GM19328 (cell line): ENCODE data around the gene CD69.

Experiments
- ATAC-seq: cut with Tn5 transposase; IDR thresholded peaks from one replicate; pipeline ENCODE4 v1.9.1; 2021; ENCODE audit warnings: mild to moderate bottlenecking, moderate library complexity; ENCODE audit not compliant: unreplicated experiment

The CD69 gene

DNA sequence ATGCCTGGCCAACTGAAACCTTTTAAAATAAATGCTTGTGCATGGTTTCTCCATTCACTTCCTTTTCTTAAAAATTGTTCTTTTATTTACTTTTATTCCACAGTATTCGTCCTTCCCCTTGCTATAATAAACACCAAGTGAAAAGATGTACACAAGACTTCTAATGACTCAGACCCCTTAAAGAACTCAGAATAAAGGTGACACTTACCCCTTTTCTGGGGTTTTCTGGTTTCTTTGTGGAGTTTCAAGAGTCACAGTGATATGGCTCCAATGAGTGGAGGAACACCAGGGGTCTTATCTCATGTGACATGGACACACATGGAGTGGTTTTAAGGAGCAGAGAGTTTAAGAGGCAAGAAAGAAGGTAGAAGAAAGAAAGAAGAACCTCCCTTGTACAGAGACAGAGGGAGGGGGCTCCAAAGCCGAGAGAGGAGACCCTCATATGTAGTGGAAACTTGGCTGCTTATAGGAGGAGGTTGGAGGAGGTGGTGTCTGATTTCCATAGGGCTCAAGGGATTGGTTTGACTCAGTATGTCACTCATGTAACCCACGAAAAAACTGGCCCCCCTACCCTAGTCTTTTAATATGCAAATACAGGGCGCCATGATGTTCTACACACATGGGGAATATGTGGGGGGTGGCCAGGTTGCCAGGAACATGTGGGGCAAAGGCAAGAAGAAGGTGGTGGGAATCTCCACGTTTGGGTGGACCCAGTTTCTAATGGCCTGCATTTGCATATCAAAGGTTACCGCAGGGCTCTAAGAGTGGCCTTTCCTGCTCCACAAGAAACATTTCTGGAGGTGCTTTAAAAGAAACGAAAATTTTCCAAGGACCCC is 22.1 kb upstream of the CD69 start:
- ATAC-seq, result no peak

DNA sequence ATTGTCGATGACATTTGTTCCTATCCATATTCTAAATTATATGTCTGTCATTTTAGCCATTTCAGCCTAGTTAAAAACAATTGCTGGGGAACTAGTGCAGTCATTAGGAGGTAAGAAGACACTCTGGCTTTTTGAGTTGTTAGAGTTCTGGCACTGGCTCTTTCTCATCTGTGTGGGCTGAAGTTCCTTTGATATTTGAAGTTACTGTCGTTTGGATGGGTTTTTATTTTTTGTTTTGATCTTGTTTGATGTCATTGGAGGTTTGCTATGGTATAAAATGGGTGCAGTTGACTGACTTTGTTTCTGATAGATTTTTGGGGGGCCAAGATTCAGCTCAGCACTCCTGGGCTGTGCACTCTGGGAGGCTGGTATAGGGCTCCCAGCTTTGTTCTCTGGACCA is 20.7 kb upstream of the CD69 start:
- no peak for ATAC-seq

DNA sequence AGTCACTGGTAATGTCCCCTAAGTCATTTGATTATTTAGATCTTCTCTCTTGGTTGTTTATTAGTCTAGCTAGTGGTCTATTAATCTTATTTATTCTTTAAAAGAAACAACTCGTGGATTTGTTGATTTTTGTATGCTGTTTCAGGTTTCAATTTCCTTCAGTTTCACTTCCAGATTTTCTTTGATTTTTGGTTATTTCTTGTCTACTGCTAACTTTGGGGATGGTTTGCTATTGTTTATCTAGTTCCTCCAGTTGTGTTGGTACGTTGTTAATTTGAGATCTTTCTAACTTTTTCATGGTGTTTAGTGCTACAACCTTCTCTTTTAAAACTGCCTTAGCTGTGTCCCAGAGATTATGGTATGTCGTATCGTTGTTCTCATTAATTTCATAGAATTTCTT is 18.5 kb upstream of the CD69 start:
- no peak for ATAC-seq

DNA sequence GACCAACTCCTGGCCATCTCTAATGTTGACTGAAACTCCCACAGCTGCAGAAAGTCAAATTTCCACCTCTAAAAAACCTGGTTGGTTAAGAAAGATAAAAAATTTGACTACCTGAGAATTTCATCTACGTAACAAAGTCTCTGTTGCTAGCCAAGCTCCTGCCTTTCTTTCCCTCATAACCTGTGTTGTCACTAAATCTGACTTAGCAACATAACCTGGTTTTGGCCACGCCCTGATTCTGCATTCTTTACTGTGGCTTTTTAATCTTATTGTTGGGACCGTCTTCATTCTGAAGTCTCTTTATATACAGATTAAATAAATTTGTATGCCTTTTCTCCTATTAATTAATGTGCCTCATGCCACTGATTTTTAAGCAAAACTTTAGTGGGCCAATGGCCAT is 16.1 kb upstream of the CD69 start:
- no peak for ATAC-seq

DNA sequence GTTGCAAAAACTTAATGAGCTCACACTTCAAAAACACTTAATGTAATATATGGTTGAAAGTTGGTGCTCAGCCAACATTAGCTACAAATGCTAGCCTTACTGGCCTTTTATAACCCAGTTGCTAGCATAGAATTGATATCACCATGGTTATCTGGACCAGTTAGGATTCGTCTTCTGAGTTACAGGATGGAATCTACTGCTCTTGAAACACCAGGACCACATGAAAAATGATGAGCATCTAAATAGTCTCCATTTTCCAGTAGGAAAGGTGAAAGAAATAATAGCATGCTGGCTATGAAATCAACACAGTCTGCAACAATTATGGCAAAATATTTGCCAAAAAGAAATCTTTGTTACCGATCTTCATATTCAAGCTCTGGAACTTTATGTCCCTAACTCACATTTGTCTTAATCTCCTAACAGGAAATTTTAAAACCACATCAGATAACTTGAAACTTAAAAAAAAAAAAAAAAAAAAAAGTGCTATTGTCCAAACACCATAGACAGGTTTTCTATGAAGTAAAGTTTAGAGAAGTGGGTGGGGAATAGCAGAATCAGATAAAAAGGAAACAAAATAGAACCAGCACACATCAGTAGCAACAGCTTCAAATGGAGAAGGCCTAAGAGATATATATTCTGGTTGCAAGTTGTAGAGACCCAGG is 12.6 kb upstream of the CD69 start:
- no peak for ATAC-seq

DNA sequence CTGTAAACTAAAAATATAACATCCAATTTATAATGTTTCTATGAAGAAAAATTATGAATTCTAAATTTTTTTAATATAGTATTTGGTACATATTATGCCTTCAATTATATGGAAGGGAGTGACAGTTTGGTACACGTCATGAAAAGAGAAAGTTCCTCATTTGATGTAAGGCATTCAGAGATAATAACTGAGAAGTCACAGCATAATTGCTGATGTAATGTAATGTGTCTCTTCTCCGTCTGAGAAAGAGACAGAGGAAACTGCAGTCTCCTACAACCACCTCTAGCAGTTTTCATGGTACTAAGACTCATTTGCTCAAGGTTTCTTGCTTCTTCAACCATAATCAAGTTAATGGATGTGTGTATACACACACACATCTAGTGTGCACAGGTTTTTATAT is 2.3 kb upstream of the CD69 start:
- ATAC-seq, result no peak

DNA sequence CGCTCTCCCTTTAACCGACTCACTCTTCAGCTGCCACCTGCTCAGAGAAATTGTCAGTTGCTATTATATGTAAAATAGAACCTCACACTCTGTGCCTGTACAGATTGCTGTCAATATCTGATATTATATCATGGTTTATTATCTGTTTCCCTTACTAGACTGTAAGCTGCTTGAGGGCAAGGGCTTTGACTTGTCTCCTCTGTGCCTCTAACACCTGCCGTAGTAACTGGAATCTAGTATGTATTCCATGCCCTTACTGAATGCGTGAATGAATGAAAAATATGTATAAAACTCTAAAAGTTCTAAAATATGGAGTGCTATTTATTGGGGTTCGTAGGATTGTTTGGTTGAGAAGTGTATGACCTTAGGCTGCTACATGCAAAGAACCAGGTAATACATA is 1.7 kb upstream of the CD69 start:
- no peak for ATAC-seq

DNA sequence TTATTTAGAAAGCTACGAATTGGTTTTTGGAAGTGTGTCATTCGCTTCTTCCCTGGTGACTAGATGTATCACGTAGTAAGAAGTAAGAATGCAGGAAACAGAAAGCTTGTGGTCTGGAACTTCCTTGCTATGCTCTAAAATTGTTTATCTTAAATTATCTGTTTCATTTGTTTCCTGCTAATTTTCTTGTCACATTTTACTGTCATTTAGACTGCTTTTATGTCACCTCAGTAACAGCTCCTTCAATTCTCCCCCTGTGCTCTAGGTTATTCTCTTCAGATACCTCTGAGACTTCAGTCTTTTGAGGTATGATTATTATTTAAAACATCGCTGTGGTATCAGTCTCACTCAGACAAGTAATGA is 699 bp upstream of the CD69 start:
- no peak for ATAC-seq

DNA sequence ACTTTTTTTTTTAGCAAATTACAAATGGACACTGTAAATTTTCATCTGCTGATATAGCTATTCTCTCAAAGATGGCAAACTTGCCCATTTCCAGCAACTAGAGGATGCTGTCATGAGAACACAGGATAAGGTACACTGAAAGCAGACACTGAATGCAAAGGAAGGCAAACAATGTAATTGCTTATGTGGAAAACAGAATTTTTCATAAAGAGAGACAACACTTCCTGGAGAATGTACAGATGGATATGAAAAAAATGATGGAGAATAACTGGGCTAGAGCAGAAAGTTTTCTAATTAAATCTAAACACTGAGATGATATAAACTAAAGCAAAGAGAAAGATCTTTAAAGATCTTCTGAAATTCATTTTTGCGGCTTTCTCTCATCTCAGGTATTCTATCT is 581 bp downstream of the CD69 start:
- no peak for ATAC-seq

DNA sequence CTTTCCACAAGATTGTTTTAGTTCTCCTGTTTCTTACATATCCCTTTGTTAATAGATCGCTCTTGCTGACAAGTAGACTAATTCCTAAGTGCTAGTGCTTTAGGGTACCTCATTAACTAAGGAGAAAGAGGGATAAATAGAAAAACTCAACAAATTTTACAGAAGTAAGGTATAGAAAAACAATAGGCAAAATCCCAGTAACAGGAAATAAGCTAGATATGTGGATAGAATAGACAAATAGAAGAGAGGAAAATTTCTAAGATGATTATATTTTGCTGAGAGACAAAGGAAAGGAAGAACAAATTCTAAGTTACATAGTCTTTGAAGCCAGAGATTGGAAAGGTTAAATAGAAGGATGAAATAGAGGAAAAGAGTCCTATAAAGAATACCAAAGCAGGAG is 1.0 kb downstream of the CD69 start:
- ATAC-seq, result no peak

DNA sequence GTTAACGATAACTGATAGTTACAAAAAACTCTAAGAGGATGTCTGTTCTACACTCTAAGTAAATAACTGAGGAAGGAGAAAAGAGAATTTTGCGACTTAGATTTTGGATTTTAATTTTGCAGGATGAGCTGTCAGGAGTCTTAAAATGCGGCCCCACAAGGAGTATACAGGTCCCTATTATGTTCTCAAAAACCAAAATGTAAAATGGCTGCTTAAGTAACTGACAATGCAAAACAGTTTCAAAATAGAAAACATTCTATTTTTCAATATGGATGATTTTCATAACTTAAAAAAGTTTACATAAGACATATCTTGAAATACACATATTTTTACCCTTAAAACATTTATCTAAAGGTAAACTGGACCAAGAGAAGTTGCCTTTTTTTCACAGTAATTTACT is 2.6 kb downstream of the CD69 start:
- no peak for ATAC-seq

DNA sequence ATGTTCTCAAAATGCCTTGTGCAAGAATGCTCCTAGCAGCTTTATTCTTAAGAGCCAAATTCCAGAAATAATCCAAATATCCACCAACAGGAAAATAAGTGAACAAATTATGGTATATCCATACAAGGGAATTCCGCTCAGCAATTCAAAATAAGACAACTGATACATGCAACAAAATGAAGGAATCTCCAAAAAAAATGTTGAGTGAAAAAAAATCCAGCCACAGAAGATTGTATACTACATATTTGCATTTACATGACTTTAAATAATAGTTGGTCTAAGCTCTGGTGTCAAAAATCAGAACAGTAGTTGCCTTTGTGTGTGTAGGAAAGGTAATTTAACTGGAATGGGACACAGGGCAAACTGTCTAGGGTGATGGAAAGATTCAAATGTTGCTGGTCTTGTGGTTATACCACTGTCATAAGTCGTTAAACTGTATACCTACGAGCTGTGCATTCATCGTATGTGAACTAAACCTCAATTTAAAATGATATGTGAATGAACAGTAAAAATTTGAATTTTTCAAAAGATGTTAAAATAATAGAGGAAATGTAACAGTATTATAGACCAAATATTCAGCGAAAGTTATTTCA is 3.2 kb downstream of the CD69 start:
- ATAC-seq, result no peak

DNA sequence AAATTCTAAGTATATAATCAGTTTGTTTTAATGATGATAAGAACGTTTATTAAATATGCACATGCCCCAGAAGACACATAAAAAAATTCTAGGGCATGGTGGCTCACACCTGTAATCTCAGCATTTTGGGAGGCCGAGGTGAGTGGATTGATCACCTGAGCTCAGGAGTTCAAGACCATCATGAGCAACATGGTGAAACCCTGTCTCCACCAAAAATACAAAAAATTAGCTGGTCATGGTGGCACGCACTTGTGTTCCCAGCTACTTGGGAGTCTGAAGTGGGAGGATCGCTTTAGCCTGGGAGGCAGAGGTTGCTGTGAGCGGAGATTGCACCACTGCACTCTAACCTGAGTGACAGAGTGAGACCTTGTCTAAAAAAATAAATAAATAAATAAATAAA is 4.0 kb downstream of the CD69 start:
- no peak for ATAC-seq

DNA sequence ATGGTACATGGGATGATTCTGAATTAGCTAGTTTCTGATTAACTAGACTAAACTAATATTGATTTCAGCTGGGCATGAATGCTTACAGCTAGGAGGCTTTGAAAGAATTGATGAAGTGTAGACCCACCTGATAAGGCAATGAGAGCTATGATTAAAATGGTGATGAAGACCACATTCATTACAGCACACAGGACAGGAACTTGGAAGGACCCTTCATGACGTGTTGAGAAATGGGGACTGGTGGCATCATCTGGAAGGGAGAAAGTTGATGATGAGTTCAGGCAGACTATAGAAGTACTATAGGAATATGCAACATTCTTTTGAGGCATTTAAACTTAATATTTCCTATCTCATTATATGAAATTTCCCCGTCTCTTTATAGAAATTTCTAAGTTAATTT is 4.5 kb downstream of the CD69 start:
- no peak for ATAC-seq

DNA sequence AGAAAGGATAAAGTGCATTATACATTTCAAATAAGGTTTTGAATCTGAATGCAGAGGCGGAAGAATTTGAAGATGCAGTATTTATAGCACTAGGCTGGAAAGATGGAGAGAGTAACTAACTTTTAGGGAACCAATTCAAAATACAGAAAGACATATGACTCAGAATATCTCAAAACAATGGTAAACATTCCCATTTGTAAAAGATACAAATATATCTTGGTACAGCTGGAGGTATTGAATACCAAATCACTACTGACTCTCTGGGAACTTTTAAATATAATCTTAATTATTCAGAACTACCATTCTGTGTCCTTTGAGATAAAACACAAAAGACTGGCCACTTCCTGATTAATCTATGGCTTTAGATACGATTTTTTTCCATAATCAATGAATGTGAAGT is 5.1 kb downstream of the CD69 start:
- no peak for ATAC-seq

DNA sequence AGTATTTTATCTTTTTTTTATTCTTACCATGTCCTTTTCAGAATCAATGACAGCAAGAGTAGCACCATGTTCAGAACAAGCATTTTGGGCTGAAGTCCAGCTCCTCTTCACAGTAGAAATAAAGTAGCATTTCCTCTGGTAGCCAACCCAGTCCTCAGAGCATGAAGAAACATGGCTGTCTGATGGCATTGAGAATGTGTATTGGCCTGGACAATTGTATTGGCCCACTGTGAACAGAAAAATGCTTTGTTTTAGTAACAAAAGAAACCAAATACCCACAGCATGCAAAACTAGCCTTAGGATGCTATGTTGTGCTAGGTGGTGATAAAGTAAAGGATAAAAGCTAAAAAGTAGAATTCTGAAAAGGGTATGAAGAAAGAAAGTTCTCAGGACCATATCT is 5.7 kb downstream of the CD69 start:
- no peak for ATAC-seq

DNA sequence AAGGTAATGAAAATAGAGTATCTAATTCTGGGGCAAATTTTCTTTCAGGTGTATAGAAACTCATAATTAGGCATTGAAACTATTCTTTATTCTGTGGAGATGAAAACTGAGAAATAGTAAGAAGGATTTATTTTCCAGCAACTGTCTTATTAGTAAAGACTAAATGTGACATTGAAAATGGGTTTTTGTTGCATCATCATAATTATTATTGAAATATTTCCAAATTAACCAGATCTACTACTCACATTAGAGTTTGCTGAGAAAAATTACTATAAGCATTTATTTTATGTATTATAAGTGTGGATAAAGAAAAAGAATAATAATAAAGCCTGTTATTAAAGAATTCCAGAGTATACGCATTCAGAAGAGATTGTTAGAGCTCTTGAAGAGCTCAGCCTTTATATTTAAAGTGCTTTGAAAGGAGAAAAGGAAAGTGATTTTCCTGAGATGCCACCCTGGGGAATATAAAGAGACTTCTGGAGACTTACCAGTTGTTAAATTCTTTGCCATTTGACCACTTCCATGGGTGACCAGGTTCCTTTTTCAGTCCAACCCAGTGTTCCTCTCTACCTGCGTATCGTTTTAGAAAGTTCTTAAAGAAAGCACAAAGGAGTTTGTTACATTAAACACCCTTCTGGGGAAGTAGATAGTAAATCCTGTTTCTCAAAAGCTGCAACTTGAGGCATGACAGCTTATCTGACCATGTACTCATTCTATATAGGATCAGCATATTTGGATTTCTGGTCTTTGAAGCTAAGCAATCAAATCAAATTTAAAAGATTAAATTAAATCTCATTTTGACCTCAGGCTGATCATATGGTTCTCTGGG is 6.4 kb downstream of the CD69 start:
- ATAC-seq, result no peak

DNA sequence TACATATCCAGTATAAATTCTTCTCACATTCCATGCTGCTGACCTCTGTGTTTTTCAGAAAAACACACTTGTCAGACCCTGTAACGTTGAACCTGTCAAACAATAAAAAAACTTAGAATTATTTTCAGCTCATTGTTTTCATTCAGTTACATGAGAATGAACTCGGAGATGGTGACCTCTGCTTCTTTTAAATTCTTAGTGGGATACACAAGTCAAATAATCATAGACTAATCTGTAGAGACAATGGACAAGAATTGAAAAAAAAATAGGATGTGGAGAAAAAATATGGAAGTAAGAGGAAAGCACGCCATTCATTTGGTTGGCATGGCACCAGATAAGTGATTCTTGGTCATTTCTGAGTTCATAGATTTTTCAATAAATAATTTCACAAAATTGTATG is 7.2 kb downstream of the CD69 start:
- no peak for ATAC-seq

DNA sequence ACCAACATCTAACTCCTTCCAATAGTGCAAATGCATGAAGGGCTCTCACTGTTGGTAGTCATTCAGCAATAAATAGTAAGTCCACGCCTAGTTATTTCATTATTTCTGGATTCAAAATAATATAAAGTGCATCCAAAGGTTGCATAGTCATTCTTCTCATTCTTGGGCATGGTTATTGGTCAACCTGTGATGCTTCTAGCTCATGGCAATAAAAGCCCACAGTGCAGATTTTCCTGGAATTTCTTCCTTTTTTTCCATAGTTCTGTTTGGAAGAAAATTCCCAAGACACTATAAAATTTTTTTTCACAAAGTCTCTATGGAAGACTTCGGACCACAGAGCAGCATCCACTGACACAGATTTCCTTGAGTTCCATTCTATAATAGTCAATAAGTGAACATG is 7.6 kb downstream of the CD69 start:
- no peak for ATAC-seq

DNA sequence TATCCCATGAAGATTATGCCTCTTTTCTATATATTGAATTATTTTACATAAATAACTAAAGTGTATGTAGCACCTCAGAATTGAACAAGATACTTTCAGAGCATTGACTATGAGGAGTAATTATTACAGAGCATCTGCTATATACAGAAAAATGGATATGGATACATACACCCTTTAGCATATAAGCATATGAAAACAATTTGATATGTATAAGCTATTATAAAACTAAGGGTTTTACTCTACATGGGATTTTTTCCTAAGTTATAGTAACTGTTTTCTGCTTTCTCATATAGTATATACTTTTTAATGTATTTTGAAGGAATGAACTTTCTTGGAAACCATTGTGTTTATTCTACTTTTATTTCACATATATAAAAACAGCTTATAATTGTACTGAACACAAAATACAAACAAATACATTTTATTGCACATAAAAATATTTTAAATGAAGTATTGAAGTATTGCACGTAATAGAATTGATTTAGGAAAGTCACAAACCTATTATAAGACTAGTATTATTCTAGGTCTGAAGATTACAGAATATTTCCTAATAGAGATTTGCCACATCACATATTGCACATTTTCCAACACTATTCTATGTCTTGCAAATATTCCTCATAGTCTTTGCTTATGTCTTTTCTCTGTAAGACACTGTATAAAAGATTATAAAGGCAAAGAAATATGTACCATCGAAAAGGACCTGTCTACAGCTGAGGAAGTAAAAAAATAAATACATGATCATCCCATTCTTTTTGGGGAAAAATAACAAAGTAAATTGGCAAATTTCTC is 8.4 kb downstream of the CD69 start:
- no peak for ATAC-seq
